Activated CD4-positive, CD25-positive, alpha-beta regulatory T cell treated with anti-CD3 and anti-CD28 coated beads, Interleukin-2, amount 50 U/mL, for 16 hours (primary cell): ENCODE measurements around the gene TIMP2.
"Not testable (repeated sequence)": the region's sequence is repeated elsewhere in the genome, so short reads cannot be mapped to it uniquely, and the experiment has no call there.

Experiments used
- DNase-seq: peaks from one replicate; pipeline ENCODE4 v3.0.0-alpha.2; 2020; ENCODE audit warnings: low read depth, low spot score

The TIMP2 gene

DNA sequence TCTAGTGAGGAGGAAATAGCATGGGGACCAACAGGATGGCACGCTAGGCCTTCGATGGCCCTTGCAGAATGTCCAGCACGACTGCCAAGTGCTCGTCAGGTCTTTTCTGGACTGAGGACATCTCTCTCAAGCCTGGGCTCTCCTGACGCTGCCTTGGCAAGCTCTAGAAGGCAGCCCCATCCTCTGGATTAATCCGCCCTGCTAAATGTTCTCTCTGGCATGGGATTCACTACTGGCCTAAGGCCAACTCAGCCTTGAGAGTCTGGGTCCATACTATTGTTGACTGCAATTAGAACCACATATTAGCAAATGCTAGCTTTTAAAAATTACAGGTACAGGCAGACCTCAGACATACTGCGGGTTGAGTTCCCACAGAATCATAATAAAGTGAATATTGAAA is 19.6 kb downstream of the TIMP2 start:
- no peak for DNase-seq

DNA sequence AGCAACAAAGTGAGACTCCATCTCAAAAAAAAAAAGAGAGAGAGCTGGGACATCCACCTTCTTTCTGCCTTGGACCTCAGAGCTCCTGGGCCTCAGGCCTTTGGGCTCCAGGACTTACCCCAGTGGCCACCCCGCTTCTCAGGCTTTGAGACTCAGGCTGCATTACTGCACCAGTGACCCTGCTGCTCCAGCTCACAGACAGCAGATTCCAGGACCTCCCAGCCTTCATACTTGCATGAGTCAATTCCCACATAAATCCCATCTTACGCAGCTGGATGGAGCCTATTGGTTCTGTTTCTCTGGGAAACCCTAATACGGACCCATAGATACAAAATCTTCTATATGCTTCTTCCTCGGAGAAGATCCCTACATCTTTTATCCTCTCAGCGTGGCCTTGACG is 20.1 kb downstream of the TIMP2 start:
- no peak for DNase-seq

GRCh38 chr17:78904371-78904770 is 20.8 kb downstream of the TIMP2 start:
- DNase-seq = no peak

- DNase-seq = no peak
Measured at GRCh38 chr17:78903101-78903779, 21.9 kb downstream of the TIMP2 start, which contains the start of gene CEP295NL. TSS of gene CEP295NL (minus strand) at chr17:78903201. CDS start at chr17:78901828, 1,373 bp downstream.

GRCh38 chr17:78902231-78902630 is 23.0 kb downstream of the TIMP2 start:
- DNase-seq = not testable (repeated sequence)

GRCh38 chr17:78901806-78902205 is 23.4 kb downstream of the TIMP2 start:
- DNase-seq = no peak

GRCh38 chr17:78900816-78901215 is 24.4 kb downstream of the TIMP2 start:
- no peak for DNase-seq

DNA sequence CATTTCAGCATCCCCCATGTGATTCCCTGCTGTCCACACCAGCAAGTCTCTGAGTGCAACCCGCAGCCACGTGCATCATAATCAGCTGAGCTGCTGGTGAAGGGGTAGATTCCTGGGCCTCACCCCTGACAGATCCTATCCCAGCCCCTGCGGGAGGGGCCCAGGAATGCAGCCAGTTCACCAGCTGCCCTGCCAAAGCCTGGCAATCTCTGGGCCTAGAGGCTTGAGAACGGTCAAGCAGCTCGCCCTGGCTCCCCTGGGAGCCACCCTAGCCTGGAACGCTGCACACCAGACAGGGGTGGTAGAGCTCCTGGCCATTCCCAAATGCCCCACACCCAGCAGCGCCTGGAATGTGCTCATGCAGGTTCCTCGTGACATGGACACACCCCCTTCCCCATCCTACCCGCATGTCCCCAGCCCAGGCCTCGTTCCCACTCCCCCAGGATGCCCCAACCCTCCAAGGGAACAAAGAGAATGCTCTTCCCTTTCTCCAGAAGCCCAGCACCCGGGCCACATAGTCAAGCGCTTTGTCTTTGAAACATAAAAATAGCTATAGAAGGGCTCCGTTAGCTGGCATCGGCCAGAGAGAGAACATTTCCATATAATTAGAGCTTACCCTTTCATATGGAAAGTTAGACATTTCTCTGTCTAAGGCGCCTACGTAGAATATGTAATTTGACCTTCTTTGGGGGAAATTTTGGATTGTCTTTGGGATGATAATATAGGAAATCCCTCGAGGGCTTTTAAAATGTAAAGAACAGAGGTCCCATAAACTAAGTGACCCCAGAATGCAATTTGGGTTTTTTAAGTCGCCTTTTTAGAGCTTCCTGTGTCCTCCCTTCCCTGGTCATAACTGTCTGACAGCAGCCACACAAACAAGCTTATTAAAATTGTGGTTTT is 25.6 kb downstream of the TIMP2 start:
- no peak for DNase-seq

DNA sequence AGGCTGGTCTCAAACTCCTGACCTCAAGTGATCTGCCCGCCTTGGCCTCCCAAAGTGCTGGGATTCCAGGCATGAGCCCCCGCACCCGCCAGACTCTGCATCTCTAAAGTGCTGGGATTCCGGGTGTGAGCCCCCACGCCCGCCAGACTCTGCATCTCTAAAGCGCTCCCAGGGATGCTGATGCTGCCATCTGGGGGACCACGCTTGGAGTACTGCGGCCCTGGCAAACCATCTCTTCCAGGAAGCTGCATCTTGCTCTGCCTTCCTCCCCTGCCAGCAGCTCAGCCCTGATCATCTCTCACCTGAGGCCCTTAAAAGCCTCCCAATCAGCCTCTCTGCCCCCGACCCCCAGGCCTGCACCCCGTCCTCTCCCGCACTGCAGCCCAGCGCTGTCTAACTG is 26.2 kb downstream of the TIMP2 start:
- no peak for DNase-seq

DNA sequence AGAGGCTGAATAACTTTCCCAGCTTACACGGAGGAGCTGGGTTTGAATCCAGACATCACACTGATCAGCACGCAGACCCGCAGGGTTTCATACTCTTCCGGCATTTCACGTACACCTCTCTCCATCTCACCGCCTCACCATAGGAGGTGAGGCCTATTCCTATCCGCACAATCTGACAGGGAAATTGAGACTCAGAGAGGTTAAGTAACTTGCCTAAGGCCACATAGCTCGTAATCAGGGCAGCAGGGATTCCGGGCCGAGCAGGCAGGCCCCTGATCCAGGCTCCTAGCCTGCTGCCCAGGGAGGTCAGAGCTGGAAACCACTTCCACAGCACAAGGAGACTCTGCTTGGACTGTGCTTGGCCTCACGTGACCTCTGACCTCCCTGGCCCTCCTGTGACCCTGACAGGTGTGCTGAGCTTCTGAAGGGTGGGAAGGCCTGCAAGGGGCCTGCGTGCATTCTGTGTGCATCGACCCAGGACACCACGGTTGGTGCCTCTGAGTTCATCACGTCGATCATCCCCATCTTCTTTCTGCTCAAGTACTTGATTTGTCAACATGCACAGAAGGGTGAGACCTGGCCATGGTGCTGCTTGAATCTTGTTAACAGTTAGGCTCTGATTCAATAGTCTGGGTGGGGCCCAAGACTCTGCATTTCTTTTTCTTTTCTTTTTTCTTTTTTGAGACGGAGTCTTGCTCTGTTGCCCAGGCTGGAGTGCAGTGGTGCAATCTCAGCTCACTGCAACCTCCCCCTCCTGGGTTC is 26.9 kb downstream of the TIMP2 start:
- no peak for DNase-seq

DNA sequence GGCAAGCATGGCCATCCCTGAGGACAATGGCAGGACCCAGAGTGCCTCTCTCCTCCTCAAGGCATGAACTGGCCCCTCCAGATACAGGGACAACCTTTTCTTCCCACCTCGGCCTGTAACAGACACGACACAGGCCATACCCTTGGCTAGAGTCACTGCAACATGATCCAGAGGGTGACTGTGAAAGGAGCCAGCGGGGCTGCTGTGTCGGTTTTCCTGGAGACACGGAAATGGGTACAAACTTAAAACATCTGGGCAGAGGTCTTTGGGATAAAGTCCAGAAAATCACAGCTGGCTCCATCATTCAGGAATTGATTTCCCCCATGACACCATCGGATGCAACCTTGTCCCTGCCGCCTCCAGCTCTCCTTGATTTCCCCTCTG is 27.5 kb downstream of the TIMP2 start:
- DNase-seq = no peak

- no peak for DNase-seq
Measured at GRCh38 chr17:78896834-78897663, 28.1 kb downstream of the TIMP2 start.

- DNase-seq = no peak
Measured at GRCh38 chr17:78896091-78896833, 28.9 kb downstream of the TIMP2 start.

- DNase-seq = no peak
Measured at GRCh38 chr17:78895322-78895721, 29.9 kb downstream of the TIMP2 start.

GRCh38 chr17:78893684-78894083 is 31.5 kb downstream of the TIMP2 start:
- no peak for DNase-seq

GRCh38 chr17:78892936-78893379 is 32.2 kb downstream of the TIMP2 start:
- DNase-seq = no peak

DNA sequence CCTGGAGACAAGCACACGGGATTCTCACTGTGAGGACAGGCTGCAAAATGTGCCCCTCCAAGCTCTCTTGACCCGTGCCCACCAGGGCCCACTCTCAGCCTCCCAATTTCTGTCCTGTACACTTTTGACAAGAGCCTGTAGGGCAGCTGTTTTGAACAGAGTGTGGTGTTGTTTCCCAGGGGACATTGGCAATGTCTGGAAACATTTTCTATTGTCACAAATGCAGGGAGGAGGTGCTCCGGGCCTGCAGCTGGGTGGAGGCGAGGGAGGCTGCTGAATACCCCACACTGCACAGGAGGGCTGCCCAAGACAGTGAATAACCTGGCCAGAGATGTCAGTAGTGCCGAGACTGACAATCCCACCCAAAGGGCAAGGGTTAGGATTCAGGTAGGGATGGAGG is 32.7 kb downstream of the TIMP2 start:
- no peak for DNase-seq

GRCh38 chr17:78892062-78892456 is 33.1 kb downstream of the TIMP2 start:
- no peak for DNase-seq

DNA sequence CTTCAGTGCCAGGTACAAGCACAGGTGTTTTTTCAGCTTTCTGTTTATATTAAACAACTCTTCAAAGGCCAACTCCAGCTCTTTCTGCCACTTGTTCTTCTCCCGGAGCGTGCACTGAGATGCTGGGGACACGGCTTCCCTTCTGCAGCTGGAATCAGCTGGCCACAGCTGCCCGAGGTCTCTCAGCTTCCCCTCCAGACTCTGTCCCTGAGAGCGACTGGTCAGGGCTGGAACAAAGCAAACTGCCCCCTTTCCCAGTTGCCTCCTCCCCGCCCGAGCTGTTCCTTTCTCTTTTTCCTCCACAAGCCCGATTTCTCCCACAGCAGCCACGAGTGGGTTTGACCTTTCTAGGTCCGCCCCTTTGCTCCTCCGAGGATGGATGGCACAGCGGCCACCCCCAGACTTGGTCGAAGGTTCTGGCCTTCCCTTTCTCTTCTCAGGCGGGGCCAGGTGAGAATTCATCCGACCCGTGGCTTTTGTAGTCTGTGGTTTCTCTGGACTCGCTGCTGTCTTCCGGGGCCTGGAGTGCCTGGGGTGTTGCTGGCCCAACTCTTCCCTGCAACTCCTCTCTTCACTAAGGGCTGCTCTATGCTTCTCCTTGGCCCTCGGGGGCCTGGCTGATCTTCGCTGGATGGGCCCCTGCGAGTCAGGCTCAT is 33.7 kb downstream of the TIMP2 start:
- no peak for DNase-seq

DNA sequence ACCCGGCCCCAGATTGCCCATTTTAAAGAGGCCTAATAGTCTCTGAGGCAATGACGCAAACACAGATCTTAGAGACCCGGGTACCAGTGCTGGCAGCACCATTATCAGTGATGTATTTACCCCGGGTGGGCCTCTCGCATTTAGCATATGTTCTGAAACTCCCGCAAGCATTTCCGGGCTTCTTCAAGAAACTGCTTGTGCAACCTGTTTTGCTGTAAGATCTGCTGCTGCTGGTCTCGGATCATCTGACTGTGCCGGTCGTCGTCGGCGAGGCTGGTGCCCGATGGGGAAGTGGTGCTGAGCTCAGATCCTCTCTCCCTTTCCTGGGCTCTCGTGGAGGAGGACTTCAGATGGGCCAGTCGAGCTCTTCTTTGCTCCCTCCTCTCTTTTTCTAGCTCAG is 34.7 kb downstream of the TIMP2 start:
- peak; percentile 9 for DNase-seq
